GM18498 (cell line): Measurements from ENCODE around the gene ATP2A2.
"Not testable (repeated sequence)": the region's sequence is repeated elsewhere in the genome, so short reads cannot be mapped to it uniquely, and the experiment has no call there.

ENCODE experiments used
- ATAC-seq: cut with Tn5 transposase; IDR thresholded peaks from one replicate; pipeline ENCODE4 v1.9.1; 2021; ENCODE audit warnings: mild to moderate bottlenecking, moderate library complexity; ENCODE audit not compliant: unreplicated experiment

ATP2A2 gene

DNA sequence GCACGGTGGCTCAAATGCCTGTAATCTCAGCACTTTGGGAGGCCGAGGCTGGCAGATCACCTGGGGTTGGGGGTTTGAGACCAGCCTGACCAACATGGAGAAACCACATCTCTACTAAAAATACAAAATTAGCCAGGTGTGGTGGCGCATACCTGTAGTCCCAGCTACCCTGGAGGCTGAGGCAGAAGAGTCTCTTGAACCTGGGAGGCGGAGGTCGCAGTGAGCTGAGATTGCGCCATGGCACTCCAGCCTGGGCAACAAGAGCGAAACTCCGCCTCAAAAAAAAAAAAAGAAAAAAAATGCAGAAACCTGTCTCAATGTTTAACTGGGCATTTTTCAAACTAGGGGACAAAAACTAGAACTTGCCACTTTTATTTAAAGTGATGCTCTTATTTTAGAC lies 59.2 kb downstream of the ATP2A2 start:
- ATAC-seq: not testable (repeated sequence)

DNA sequence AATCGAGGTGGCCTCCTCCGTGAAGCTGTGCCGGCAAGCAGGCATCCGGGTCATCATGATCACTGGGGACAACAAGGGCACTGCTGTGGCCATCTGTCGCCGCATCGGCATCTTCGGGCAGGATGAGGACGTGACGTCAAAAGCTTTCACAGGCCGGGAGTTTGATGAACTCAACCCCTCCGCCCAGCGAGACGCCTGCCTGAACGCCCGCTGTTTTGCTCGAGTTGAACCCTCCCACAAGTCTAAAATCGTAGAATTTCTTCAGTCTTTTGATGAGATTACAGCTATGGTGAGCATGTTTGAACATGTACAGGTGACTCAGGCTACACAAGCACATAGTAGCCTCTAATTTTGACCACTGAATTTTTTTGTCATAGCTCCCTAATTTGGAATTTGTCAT lies 59.7 kb downstream of the ATP2A2 start:
- no peak for ATAC-seq

DNA sequence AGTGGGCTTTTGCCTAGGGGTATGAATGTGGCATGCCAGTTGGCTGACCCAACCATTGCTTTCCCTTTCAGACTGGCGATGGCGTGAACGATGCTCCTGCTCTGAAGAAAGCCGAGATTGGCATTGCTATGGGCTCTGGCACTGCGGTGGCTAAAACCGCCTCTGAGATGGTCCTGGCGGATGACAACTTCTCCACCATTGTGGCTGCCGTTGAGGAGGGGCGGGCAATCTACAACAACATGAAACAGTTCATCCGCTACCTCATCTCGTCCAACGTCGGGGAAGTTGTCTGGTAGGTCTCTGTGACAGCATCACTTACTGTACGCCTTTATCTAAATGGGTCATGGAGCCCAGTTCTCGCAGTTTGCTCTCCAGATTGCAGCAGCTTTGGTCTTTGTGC lies 61.1 kb downstream of the ATP2A2 start:
- ATAC-seq: no peak

DNA sequence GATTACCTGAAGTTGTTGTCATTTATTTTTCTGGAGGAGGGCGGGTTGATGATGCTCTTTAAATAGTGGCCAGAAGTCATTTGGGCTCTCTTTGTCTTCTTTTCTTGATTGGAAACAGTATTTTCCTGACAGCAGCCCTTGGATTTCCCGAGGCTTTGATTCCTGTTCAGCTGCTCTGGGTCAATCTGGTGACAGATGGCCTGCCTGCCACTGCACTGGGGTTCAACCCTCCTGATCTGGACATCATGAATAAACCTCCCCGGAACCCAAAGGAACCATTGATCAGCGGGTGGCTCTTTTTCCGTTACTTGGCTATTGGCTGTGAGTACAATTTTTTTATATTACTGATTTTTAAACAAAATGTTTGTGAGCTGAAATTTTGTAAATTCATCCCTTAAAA lies 62.1 kb downstream of the ATP2A2 start:
- ATAC-seq: no peak

DNA sequence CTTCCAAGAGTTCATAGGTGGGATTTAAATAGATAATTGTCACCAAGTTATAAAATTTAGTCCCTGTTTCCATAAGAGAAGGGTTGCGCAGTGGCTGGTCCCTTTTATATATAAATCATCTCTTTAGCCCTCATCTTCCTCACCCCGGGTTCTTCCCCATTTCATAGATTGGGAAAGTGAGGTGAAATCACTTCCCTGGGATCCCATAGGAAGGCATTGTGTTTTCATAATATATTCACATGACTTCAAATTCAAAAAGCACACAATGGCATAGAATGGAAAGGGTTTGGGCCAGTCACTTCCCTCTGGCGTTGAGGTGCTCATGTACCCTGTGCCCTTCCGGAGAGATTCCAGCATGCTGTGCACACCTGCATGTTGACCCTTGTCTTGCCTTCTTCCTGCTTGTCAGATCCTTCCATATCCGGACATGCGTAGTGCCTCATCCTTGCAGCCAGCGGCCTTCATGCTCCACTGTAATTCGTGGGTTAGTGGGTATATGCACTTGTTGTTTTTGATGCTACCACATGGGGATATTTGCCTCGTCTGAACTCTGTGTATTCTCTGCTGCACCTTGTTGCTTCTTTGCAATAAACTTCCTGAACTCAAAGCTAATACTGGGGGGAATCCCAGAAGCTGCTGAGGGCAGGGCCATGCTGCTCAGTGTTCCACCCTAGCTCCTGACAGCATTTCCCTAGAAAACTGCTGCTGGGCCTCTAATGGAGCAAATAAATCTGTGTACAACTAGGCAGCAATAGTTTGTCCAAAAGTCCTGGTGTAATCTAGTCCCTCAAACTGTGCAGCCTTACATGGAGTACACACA lies 62.9 kb downstream of the ATP2A2 start:
- ATAC-seq: no peak

DNA sequence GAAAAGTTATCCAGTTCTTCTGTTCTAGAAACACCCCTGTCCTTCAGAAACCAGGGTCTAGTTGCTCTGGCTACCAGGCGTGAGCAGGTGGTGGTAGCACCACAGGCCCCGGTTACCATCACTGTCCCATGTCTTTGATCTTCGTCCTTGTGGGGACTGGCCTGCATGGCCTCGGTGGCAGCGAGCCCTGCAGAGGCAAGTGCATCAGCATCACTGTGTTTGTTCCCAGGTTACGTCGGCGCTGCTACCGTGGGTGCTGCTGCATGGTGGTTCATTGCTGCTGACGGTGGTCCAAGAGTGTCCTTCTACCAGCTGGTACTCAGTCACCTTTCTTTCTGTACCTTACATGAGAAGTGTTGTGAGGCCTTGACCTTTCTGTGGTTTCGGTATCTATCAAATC lies 63.6 kb downstream of the ATP2A2 start:
- ATAC-seq: no peak

DNA sequence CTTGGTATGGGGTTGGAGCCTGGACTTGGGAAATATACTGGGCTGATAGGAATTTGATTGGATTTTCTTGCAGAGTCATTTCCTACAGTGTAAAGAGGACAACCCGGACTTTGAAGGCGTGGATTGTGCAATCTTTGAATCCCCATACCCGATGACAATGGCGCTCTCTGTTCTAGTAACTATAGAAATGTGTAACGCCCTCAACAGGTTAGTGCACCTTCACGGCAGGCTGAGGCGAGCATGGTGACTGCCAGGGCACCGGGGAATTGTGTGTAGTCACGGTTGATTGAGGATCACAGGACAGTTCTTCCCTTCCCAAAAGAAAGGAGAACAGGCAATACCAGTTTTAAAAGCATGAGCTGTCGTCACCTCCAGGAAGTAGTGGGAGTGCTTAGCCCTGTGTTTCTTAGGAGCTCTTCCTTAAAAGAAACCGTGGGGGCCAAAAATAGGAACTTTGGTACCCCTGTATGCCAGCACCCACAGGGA lies 64.2 kb downstream of the ATP2A2 start:
- no peak for ATAC-seq

DNA sequence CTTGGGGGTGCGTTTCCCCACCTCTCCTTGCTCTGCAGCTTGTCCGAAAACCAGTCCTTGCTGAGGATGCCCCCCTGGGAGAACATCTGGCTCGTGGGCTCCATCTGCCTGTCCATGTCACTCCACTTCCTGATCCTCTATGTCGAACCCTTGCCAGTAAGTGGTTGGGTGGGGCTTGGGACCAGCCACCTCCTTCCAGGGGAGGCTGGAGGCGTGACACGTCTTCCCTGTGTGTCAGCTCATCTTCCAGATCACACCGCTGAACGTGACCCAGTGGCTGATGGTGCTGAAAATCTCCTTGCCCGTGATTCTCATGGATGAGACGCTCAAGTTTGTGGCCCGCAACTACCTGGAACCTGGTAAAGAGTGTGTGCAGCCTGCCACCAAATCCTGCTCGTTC lies 64.9 kb downstream of the ATP2A2 start:
- ATAC-seq: no peak

DNA sequence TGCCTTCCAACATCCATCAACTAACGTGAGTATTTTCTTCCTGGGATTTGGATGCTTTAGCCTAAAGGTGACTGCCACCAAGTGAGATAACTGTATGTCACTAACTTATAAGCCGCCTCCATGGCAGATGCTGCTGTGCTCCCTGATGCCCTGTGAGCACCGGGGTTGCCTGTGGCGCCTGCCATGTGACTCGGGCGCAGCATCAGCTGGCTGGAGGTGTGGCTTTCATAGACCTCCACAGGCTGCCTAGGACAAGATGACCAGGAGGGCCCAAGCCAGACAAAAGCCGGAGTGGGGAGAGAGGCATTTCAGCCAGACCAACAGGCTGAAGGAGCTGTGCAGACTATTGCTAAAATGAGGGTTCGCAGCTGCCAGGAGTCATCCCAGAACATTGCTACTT lies 66.7 kb downstream of the ATP2A2 start:
- no peak for ATAC-seq

DNA sequence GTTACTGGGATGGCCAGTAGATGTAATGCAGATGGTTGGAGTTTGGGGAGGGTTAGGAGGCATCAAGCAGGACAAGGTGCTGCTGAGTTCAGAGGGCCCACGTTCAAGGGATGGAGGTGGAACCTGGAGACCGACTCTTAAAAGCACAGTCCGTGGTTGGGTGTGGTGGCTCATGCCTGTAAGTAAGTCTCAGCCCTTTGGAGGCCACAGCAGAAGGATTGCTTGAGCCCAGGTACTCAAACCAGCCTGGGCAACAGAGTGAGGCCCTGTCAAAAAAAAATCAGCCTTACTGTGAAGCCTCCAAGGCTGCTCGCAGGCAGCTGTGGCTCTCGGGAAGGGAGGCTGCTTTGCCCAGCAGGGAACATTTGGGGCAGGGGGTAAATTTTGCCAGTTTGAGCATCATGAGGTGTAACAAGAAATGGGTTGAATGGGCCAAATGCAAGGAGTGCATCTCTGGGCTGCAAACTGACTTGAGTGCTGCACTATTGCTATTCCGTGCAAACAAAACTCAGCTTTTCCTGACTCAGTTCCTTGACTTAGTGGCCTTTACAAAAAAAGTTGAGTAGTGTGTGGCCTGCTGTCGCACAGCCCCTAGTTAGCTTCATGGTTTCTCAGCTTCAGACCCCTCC lies 67.5 kb downstream of the ATP2A2 start:
- ATAC-seq: no peak

DNA sequence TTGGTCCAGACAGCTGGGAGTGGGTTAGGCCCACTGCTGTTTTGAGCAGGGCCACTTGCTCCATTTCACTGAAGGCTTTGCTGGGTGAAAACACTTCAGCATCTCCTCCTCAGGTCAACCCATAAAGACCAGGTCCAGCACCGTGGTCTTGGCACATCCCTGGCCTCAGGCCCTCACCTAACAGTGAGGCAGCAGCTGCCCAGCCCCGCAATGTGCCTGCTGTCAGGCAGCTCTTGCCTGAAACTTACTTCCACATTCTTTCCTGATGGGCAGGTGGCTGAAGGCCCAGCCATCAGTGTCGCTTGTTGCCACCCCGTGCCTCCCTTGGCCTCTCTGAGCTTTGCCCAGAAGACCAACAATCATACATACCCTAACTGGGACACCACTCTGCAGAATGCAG lies 68.0 kb downstream of the ATP2A2 start:
- no peak for ATAC-seq

DNA sequence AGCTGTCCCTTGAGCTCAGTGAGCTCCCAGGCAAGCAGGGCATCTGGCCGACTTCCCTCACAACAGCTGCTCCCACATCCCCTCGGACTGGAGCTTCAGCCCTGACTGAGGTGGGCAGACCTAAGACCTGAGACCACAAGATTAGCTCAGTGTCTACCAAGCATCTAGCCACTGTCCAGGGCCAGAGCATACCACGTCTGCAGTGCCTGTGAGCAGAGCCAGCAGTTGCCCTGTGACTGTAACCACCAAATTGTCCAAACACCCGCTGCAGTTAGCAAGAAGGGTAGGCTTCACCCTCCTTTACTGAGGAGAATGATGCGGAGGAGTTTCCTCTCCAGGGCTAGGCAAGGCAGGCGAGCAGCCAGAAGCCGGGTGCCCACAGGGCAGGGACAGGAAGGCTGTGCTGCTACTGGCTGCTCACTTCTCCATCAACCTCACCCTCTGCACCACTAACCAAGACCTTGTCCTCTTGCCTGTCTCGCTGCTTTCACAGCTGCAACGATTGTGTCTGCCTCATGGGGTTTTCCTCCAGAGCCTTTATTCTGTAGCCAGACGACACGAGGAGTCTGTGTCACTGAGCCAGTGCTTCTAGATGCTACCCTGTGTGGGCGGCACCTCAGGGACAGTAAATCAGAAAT lies 68.6 kb downstream of the ATP2A2 start:
- ATAC-seq: no peak

DNA sequence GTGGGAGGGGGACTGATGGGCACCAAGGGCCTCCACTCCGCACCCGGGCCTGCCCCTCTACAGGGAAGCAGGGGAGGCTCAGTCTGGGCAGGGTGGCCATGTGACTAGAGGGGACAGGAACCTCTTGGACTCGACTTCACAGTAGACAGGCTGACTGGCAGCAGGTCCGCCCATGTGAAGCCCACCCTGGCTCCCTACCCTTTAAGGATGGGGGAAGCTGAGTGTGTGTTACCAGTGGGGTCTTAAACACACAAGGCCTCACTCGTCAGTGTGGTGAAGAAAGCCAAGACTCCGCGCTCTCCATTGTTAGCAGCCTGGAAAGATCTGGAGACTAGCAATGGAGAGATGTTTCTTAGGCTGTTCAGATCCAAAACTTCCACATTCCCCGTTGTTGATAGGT lies 70.1 kb downstream of the ATP2A2 start:
- no peak for ATAC-seq

DNA sequence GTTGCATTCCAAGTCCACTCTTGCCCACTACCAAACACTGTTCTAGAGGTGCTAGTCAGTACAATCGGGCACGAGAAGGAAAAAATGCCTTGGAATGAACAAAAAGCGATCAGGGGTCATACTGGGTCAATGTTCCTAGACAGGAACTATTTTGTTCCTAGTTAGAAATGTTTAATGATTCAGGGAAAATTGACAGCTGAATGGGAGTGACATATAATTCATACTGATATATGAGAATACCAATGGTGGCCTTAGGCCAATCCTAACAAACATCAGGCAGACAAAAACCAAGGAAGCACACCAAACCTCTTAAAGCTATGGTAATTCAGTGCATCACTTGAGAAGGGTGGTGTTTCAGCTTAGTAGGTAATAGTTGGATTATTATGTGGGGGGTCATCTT lies 71.4 kb downstream of the ATP2A2 start:
- no peak for ATAC-seq

DNA sequence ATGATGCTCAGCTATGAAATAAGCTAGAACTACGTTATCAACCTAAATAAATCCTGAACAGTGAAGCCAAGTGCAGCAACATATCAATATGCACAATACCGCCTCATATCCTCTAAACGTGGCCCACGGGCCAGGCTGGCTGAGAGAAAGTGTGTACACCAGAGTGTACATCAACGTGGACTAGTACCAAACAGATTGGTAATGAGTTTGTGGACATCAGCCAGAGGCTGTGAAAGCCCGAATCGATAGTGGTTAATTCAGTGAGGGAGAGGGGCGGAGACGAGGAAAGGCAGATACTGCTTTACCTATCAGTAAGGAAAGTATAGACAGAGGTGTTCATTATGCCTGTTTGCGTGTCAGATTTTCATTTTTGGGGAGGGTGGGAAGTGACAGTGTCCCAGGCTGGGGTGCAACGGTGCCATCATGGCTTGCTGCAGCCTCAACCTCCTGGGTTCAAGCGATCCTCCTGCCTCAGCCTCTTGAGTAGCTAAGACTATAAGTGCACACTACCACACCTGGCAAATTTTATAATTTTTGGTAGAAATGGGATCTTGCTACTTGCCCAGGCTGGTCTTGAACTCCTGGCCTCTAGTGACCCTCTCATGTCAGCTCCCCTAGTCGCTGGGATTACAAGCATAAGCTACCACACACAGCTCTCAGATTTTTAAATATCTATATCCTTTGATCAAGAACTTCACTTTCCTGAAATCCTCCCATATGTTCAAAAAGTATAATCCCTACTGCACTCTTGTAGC lies 72.3 kb downstream of the ATP2A2 start:
- ATAC-seq: no peak

DNA sequence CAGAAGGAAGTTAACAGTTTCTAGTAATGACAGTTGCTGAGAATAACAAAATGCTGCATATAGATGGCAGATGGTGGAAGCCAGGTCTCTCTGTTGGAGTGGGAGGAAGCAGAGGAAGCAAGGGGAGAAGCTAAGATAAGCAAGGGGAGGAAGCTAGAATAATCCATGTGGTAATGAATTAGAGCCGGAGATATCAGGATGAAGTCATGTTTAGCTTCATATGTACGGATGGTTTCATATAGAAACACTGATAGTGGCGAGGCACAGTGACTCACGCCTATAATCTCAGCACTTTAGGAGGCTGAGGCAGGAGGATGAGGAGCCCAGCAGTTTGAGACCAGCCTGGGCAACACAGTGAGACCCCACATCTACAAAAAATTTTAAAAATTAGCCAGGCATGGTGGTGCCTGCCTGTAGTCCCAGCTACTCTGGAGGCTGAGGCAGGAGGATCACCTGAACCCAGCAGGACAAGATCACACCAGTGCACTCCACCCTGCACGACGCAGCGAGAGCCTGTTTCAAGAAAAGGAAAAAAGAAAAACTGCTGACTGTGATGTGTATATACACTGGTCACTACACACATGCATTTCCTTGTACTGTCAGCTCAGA lies 73.2 kb downstream of the ATP2A2 start:
- ATAC-seq: no peak

DNA sequence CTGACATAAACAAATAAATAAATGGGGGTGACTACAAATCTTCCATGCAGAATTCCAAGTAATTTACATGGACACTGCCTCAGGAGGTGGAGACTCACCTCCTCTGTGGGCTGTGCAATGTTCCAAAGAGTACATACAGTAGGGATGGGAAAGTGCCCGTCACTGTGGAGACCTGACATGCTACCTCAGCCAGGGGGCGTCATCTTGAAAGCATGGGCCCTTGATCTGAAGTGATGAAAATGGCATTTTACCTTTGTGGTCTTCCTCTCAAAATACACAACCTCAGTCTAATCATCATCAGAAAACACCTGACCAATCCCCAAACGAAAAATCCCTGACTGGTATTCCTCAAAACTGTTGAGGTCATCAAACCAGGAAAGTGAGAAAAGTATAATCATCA lies 74.0 kb downstream of the ATP2A2 start:
- no peak for ATAC-seq

DNA sequence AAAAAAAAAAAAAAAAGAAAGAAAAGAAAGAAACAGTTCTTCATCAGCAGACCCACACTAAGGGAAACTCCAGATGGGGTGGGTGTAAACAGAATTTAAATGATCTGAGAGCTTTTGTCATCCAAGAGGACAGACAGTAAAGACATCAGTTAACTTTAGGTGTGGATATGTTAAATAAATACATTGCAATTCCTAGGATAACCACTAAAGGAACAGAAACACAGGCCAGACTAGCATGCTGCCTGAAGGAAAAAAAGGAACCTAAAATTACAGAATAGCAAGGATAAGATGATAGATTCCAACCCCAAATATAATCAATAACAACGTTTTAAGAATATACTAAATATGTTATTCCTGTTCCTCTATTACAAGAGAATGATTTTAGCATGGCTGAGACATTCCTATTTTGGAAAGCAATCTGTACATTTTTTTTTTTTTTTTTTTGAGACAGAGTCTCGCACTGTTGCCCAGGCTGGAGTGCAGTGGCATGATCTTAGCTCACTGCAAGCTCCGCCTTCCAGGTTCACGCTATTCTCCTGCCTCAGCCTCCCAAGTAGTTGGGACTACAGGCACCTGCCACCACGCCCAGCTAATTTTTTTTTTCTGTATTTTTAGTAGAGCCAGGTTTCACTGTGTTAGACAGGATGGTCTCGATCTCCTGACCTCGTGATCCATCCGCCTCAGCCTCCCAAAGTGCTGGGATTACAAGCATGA lies 77.5 kb downstream of the ATP2A2 start:
- not testable (repeated sequence) for ATAC-seq

DNA sequence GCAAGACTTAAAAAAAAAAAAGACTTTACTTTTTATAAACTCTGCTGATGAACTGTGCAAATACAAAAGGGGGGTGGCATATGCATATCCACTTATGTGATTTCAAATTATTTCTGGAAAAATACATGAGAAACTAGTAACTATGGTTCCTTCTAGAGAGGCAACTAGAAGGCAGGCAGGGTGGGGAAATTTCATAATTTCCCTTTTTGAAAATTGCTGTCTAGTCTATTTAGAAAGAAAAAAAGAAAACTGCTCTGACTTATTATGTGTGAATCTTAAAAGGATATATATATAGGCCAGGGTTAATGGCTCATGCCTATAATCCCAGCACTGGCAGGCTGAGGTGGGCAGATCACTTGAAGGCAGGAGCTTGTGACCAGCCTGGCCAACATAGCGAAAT lies 80.2 kb downstream of the ATP2A2 start:
- ATAC-seq: no peak
